Progenitor cell of endocrine pancreas (in vitro differentiated cells): ENCODE data around the gene UBC. TPM values are rescaled to one million over a fixed set of nuclear protein-coding genes. Genes with fewer than 3 reads are reported as not detected.

Source experiments
- microRNA-seq: library from miRNA; unstranded; fragments of <30 nt; microRNA quantifications from one replicate; pipeline ENCODE4 v1.1.0, GENCODE V29; 2020; ENCODE audit warnings: borderline number of aligned reads; ENCODE audit not compliant: unreplicated experiment
- total RNA-seq: library from RNA; stranded (reverse); gene quantifications from 2 replicates; pipeline ENCODE4 v1.2.1, GENCODE V29; 2021

UBC gene
- total RNA-seq, 1 donor from 2014 or later: 645 TPM

Small RNAs within 50 kb of the gene (microRNA-seq; reads per million reads assigned to microRNA genes)
- not detected for gene MIR5188

Other genes with a start within 250 kb of the UBC start
- gene SCARB1, start 50.8 kb downstream of the UBC start, total RNA-seq: 20.6 and 21.5 TPM in 2 replicates
- 21.2 and 22.1 TPM in 2 replicates for gene DHX37, start 74.5 kb upstream of the UBC start, total RNA-seq
- gene BRI3BP, start 79.0 kb upstream of the UBC start, total RNA-seq: 11.1 and 12.0 TPM in 2 replicates
- gene AACS, start 150.8 kb upstream of the UBC start, total RNA-seq: 38.8 and 40.1 TPM in 2 replicates